Measurements from ENCODE around the gene ULBP3. TPM values are rescaled to one million over a fixed set of nuclear protein-coding genes. Genes with fewer than 3 reads are reported as not detected.

ULBP3 gene
- total RNA-seq: 14.1 TPM

GRCh38 chr6:150068720-150069648 lies at the start of gene ULBP3:
Gene ULBP3, minus strand, starts transcription at chr6:150069121. Its CDS starts 55 bp downstream, at chr6:150069066.

GRCh38 chr6:150025201-150025917 lies 43.6 kb downstream of the ULBP3 start, which contains the start of gene RAET1L:
Gene RAET1L, minus strand, starts transcription at chr6:150025532. Its CDS starts 61 bp downstream, at chr6:150025471.

Other genes starting within 250 kb of the ULBP3 start
- gene LRP11, start 204.8 kb downstream of the ULBP3 start, total RNA-seq: 41.3 TPM
- gene RAET1E, start 171.0 kb downstream of the ULBP3 start, total RNA-seq: not detected
- gene RAET1G, start 146.0 kb downstream of the ULBP3 start, total RNA-seq: not detected
- gene ULBP2, start 127.1 kb downstream of the ULBP3 start, total RNA-seq: 2.1 TPM
- 0.23 TPM for gene ULBP1, start 105.2 kb downstream of the ULBP3 start, total RNA-seq
- 0.23 TPM for gene RAET1L, start 43.6 kb downstream of the ULBP3 start, total RNA-seq
- gene PPP1R14C, start 73.9 kb upstream of the ULBP3 start, total RNA-seq: 35.5 TPM

Data from diencephalon (tissue), 1 donor.